ENCODE data around the gene SALL1.

SALL1 gene

DNA sequence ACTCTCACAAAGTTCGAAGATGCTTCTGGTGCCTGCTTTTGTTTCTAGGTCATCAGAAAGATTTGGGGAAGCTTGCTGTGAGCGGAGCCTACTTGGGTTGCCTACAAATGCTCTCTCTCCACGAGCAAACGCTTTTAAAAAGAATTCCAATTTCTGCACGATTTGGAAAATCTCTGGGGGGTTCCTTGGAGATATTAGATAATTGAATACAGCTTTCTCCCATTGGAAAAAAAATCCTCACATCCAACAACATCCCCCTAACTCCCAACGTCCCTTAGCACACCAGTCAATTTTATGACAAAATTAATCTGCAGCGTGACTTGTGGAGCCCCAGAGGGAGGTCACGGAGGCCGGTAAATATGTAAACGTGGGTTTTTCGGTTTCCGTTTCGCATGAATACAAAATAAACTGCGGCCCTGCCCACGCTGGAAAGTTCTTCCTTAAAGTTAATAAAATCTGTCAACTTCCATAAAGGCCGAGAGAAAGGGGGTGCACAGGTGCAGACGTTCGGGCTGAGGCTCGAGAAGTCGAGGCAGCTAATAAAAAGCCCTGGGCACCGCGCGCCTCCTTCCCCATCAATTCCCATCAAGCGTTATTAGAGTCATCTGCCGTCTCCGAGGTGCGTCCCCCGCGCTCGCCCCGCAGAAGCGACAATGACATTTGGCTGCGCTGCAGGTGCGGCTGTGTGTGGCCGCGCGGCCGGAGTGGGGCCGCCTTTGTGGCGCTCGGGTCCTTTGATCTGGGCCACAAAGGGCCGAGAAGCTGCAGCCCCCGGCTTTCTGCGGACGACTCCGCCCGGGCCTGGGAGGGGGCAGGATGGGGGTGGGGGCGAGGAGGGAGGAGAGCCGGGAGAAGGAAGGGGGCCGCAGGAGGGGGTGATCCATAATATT lies 37.6 kb downstream of the SALL1 start:
- no peak overlapping the region for H3K4me3 ChIP-seq (ENCODE audit: low read depth, low read length)
- no peak for TF ChIP-seq CTCF (IDR thresholded peaks at IDR 0.05; ENCODE audit: low read depth, low read length)

DNA sequence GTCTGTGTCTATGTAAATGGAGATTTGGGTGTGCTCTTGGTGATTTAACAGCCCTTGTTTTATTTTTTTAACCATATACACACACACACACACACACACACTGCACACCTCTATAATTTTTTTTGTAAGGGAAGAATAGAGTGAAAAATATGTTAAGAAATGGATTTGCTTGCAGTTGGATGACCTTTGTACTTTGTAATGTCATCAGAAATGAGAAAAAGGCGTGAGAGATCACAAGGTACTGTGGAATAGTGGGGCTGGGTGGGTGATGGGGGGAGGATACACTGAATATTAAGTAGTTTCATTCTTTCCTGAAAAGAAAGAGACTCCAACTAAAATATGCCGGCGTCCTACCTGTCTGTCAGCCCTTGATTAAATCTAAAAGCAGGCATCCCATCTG lies 38.7 kb downstream of the SALL1 start:
- no peak overlapping the region for H3K4me3 ChIP-seq (ENCODE audit: low read depth, low read length)
- no peak for TF ChIP-seq CTCF (IDR thresholded peaks at IDR 0.05; ENCODE audit: low read depth, low read length)

DNA sequence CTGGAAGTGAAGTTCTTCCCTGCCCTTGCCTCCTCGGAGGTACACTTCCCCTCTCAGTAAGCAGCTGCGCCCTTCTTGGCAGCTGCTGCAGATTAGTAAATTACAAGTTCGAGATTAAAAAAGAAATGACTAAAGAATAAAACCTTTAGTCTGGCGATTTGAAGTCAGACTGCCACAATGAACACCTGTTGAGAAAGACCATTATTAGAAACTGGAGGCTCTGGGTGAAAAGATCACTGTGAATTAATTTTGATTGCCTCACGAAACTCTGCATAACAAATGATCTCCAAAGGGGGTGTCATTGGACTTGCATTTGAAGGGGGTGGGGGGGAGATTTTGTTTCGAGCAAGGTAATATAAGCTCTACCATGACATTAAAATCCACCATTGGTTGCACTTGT lies 39.3 kb downstream of the SALL1 start:
- H3K4me3 ChIP-seq (ENCODE audit: low read depth, low read length) = no peak overlapping the region
- no peak for TF ChIP-seq CTCF (IDR thresholded peaks at IDR 0.05; ENCODE audit: low read depth, low read length)

GRCh38 chr16:51110700-51111157 lies 40.3 kb downstream of the SALL1 start:
- no peak overlapping the region for H3K4me3 ChIP-seq (ENCODE audit: low read depth, low read length)
- no peak for TF ChIP-seq CTCF (IDR thresholded peaks at IDR 0.05; ENCODE audit: low read depth, low read length)

DNA sequence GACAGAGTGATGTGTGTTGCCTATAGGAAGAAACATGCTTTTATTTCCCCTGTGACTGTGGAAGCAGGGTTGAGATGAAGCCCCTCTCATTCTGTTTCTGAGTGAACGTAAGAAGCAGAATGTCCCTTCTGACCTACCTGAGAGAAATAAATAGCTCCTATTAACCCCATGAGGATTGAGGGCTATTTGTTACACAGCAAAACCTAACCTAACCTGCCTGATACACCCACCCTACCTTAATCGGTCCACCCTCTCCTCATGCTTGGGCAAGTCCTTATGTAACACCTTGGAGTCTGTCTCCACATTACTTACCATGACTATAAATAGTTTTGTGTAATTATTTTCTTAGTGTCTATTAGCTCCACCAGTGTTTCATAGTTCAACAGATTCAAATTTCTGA lies 41.9 kb downstream of the SALL1 start:
- no peak for TF ChIP-seq CTCF (IDR thresholded peaks at IDR 0.05; ENCODE audit: low read depth, low read length)
- no peak overlapping the region for H3K4me3 ChIP-seq (ENCODE audit: low read depth, low read length)

DNA sequence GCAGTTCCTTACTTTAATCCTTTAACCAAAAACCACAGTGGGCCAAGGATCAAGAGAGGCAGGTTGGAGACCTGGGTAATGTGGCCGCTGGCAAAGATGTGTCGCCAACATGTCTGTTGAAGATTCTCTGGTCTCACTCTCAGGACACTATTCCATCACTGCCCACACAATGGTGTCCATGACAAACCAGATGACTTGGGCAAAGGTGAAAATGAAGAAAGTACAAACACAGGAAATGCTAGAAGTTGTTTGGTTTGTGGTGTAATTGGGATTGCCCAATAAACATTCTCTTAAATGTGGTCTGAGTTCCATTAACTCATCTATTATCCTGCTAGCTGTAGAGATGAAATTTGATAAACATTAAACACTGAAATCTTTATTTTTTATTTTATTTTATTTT lies 43.3 kb downstream of the SALL1 start:
- no peak for TF ChIP-seq CTCF (IDR thresholded peaks at IDR 0.05; ENCODE audit: low read depth, low read length)
- no peak overlapping the region for H3K4me3 ChIP-seq (ENCODE audit: low read depth, low read length)

DNA sequence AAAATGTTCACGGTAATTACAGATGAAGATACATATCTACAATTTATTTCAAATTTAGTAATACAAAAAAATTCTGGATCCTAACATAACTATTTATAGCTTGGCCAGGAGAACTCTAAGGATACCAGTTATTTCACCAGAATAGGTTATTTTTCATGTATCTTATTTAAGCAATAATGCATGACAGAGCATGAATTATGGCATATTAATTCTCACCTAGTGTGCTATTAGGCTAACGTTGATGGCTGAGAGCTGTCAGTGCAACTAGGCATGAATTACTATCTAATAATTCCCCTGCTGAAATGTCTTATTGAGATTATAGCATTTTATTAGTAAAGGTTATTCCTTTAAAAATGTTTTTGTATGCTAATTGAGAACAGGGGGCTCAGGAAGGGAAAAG lies 44.5 kb downstream of the SALL1 start:
- no peak for TF ChIP-seq CTCF (IDR thresholded peaks at IDR 0.05; ENCODE audit: low read depth, low read length)
- H3K4me3 ChIP-seq (ENCODE audit: low read depth, low read length) = no peak overlapping the region
